GM12878 (cell line): Measurements from ENCODE around the gene KLHDC9. TPM values are rescaled to one million over a fixed set of nuclear protein-coding genes. Genes with fewer than 3 reads are reported as not detected.
A peak's percentile ranks its signal among the peaks of the same experiment; 100 is the strongest.

Experiments used
- ATF7 ChIP-seq: fragments of 450-650 bp; IDR thresholded peaks from 2 replicates; pipeline ENCODE4 v1.6.1; 2016; ENCODE audit warnings: low read depth, mild to moderate bottlenecking
- BCL11A ChIP-seq: IDR thresholded peaks from 2 replicates; pipeline ENCODE4 v1.6.1; 2011; ENCODE audit warnings: low read depth, low read length
- BMI1 ChIP-seq: fragments of 450-650 bp; IDR thresholded peaks from 2 replicates; pipeline ENCODE4 v1.6.1; 2016; ENCODE audit warnings: mild to moderate bottlenecking, moderate library complexity, borderline replicate concordance
- CHD1 ChIP-seq: IDR thresholded peaks from 2 replicates; pipeline ENCODE4 v1.6.1; 2012; ENCODE audit warnings: low read depth, low read length, improper control_type of control experiment
- GATAD2B ChIP-seq: fragments of 450-650 bp; conservative IDR thresholded peaks from 2 replicates; pipeline ENCODE4 v1.6.1; 2017; ENCODE audit warnings: low read depth, mild to moderate bottlenecking, moderate library complexity
- IKZF2 ChIP-seq, 2 experiments: fragments of 450-650 bp; IDR thresholded peaks; 2 replicates each; pipeline ENCODE4 v1.6.1; 2017; ENCODE audit warnings: mild to moderate bottlenecking in 2 of 2, moderate library complexity in 2 of 2
- JUNB ChIP-seq: IDR thresholded peaks from 2 replicates; pipeline ENCODE4 v1.6.1; 2016; ENCODE audit warnings: antibody characterized with exemption, mild to moderate bottlenecking
- JUND ChIP-seq: IDR thresholded peaks from 2 replicates; pipeline ENCODE4 v1.6.1; 2012; ENCODE audit warnings: low read depth, mild to moderate bottlenecking, low read length, improper control_type of control experiment, moderate library complexity
- MYC ChIP-seq: IDR thresholded peaks from 2 replicates; pipeline ENCODE4 v1.6.1; 2011; ENCODE audit warnings: mild to moderate bottlenecking, low read length, moderate library complexity, inconsistent platforms; ENCODE audit not compliant: insufficient read depth, insufficient replicate concordance, insufficient read length, severe bottlenecking
- NR2F1 ChIP-seq: fragments of 450-650 bp; conservative IDR thresholded peaks from 2 replicates; pipeline ENCODE4 v1.6.1; 2017; ENCODE audit warnings: mild to moderate bottlenecking
- POU2F2 ChIP-seq: IDR thresholded peaks from 3 replicates; pipeline ENCODE4 v1.6.1; 2011; ENCODE audit warnings: low read depth, mild to moderate bottlenecking, low read length, borderline replicate concordance
- RAD21 ChIP-seq: IDR thresholded peaks from 2 replicates; pipeline ENCODE4 v1.6.1; 2011; ENCODE audit warnings: mild to moderate bottlenecking, low read depth, low read length, moderate library complexity; ENCODE audit not compliant: insufficient read depth
- SIN3A ChIP-seq: IDR thresholded peaks from 2 replicates; pipeline ENCODE4 v1.6.1; 2012; ENCODE audit warnings: low read depth, low read length, improper control_type of control experiment
- SPI1 ChIP-seq: IDR thresholded peaks from 2 replicates; pipeline ENCODE4 v1.6.1; 2011; ENCODE audit warnings: low read depth, mild to moderate bottlenecking, low read length, moderate library complexity, borderline replicate concordance; ENCODE audit not compliant: insufficient read depth
- SREBF1 ChIP-seq: IDR thresholded peaks from 2 replicates; pipeline ENCODE4 v1.6.1; 2012; ENCODE audit warnings: mild to moderate bottlenecking, low read length
- STAT1 ChIP-seq: fragments of 450-650 bp; conservative IDR thresholded peaks from 2 replicates; pipeline ENCODE4 v1.6.1; 2014; ENCODE audit warnings: antibody characterized with exemption, mild to moderate bottlenecking
- WRNIP1 ChIP-seq: IDR thresholded peaks from 2 replicates; pipeline ENCODE4 v1.6.1; 2011; ENCODE audit warnings: low read depth, low read length, improper control_type of control experiment, borderline replicate concordance
- polyA plus RNA-seq, 11 experiments: library from polyadenylated mRNA; depleted of rRNA in 4 of 11; unstranded in 6 of 11; stranded (reverse) in 5 of 11; fragments of >200 nt; fragmentation: Nextera tagmentation in 4 of 11; fragmentation: Illumina TruSeq in 1 of 11; extraction: Ambion mirVana in 4 of 11; extraction: Trizol in 1 of 11; gene quantifications; 1 replicate in 1 of 11; 2 replicates in 10 of 11; pipeline versions ENCODE4 v1.2.1 to v1.2.3, GENCODE V29; 2011 to 2016; ENCODE audit warnings: inconsistent platforms in 2 of 11, missing spikeins in 2 of 11, low read depth in 1 of 11
- total RNA-seq, 4 experiments: library from RNA; depleted of rRNA in 3 of 4; stranded (reverse); fragments of >200 nt in 3 of 4; fragmentation: Illumina TruSeq in 1 of 4; extraction: Trizol in 1 of 4; gene quantifications; 2 replicates each; pipeline versions ENCODE4 v1.2.1 to v1.2.3, GENCODE V29; 2013 to 2021
- TF ChIP-seq, protein P1 (sequence below): IDR thresholded peaks from 2 replicates; pipeline ENCODE4 v1.6.1; 2011; ENCODE audit warnings: borderline replicate concordance, low read depth, mild to moderate bottlenecking, moderate library complexity, mixed read lengths, low read length; ENCODE audit not compliant: insufficient read depth; ENCODE audit errors: extremely low read length
- TF ChIP-seq, protein P2 (sequence below): fragments of 450-650 bp; IDR thresholded peaks from 2 replicates; pipeline ENCODE4 v1.6.1; 2016; ENCODE audit warnings: mild to moderate bottlenecking
- TF ChIP-seq, protein P3 (sequence below): IDR thresholded peaks from 2 replicates; pipeline ENCODE4 v1.6.1; 2011; ENCODE audit warnings: borderline replicate concordance, low read depth, mild to moderate bottlenecking, moderate library complexity, low read length; ENCODE audit not compliant: insufficient read depth, poor library complexity, severe bottlenecking
- TF ChIP-seq, protein P4 (sequence below): fragments of 450-650 bp; formaldehyde crosslinking; IDR thresholded peaks from 2 replicates; pipeline ENCODE4 v1.5.0; 2022; ENCODE audit warnings: mild to moderate bottlenecking, missing genetic modification characterization
- TF ChIP-seq, protein P5 (sequence below): fragments of 450-650 bp; IDR thresholded peaks from 2 replicates; pipeline ENCODE4 v1.6.1; 2017; ENCODE audit warnings: mild to moderate bottlenecking, low read depth, inconsistent platforms; ENCODE audit not compliant: poor library complexity, severe bottlenecking

Gene KLHDC9
- total and polyA plus RNA-seq, 10 of the 15 experiments (the other 5 are each of a cell fraction or from before 2014, with no cell fraction given): 0.66 to 4.9 (median 2.6) TPM

DNA sequence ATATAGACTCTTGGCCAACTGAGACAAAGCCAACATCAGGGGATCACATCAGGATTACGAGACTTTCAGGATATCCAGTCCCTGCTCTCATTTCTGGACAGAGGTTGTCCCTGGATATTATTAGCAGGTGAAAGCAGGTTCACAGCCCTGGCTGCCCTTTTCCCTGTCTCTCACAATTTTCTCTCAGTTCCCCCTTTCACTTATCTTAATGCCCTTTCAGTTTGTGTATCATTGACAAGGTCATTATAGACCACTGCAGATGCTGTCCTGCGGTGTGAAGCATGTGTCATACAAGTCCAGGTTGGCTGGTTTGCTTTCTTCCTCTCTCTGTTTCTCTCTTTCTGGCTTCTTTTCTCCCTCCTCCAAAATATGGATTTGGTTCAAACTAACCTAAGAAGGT is 2.1 kb upstream of the KLHDC9 start (continued):
- TF ChIP-seq SIN3A (no peak), MYC (no peak), STAT1 (no peak), BCL11A (peak; percentile 78), RAD21 (0 out of 2 replicates have a peak, but pooled peaks have one; percentile 4), POU2F2 (peak; percentile 60; the same call in 1 of the 3 replicates), NR2F1 (peak; percentile 91), GATAD2B (0 out of 2 replicates have a peak, but pooled peaks have one; percentile 44), JUNB (peak; percentile 24; the same call in 1 of the 2 replicates), SPI1 (peak; percentile 93), IKZF2 (IDR thresholded peaks at IDR 0.05) (peak; percentile 88 to 93), BMI1 (0 out of 2 replicates have a peak, but pooled peaks have one; percentile 13), SREBF1 (no peak), ATF7 (peak; percentile 74), WRNIP1 (no peak), CHD1 (no peak), JUND (0 out of 2 replicates have a peak, but pooled peaks have one; percentile 7)
- TF ChIP-seq, protein P1, sequence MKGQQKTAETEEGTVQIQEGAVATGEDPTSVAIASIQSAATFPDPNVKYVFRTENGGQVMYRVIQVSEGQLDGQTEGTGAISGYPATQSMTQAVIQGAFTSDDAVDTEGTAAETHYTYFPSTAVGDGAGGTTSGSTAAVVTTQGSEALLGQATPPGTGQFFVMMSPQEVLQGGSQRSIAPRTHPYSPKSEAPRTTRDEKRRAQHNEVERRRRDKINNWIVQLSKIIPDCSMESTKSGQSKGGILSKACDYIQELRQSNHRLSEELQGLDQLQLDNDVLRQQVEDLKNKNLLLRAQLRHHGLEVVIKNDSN: no peak
- TF ChIP-seq, protein P2, sequence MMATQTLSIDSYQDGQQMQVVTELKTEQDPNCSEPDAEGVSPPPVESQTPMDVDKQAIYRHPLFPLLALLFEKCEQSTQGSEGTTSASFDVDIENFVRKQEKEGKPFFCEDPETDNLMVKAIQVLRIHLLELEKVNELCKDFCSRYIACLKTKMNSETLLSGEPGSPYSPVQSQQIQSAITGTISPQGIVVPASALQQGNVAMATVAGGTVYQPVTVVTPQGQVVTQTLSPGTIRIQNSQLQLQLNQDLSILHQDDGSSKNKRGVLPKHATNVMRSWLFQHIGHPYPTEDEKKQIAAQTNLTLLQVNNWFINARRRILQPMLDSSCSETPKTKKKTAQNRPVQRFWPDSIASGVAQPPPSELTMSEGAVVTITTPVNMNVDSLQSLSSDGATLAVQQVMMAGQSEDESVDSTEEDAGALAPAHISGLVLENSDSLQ: peak; percentile 75
- TF ChIP-seq, protein P3, sequence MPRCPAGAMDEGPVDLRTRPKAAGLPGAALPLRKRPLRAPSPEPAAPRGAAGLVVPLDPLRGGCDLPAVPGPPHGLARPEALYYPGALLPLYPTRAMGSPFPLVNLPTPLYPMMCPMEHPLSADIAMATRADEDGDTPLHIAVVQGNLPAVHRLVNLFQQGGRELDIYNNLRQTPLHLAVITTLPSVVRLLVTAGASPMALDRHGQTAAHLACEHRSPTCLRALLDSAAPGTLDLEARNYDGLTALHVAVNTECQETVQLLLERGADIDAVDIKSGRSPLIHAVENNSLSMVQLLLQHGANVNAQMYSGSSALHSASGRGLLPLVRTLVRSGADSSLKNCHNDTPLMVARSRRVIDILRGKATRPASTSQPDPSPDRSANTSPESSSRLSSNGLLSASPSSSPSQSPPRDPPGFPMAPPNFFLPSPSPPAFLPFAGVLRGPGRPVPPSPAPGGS: no peak
- TF ChIP-seq, protein P4, sequence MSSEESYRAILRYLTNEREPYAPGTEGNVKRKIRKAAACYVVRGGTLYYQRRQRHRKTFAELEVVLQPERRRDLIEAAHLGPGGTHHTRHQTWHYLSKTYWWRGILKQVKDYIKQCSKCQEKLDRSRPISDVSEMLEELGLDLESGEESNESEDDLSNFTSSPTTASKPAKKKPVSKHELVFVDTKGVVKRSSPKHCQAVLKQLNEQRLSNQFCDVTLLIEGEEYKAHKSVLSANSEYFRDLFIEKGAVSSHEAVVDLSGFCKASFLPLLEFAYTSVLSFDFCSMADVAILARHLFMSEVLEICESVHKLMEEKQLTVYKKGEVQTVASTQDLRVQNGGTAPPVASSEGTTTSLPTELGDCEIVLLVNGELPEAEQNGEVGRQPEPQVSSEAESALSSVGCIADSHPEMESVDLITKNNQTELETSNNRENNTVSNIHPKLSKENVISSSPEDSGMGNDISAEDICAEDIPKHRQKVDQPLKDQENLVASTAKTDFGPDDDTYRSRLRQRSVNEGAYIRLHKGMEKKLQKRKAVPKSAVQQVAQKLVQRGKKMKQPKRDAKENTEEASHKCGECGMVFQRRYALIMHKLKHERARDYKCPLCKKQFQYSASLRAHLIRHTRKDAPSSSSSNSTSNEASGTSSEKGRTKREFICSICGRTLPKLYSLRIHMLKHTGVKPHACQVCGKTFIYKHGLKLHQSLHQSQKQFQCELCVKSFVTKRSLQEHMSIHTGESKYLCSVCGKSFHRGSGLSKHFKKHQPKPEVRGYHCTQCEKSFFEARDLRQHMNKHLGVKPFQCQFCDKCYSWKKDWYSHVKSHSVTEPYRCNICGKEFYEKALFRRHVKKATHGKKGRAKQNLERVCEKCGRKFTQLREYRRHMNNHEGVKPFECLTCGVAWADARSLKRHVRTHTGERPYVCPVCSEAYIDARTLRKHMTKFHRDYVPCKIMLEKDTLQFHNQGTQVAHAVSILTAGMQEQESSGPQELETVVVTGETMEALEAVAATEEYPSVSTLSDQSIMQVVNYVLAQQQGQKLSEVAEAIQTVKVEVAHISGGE (CRISPR knock-in tag): no peak
- TF ChIP-seq, protein P5, sequence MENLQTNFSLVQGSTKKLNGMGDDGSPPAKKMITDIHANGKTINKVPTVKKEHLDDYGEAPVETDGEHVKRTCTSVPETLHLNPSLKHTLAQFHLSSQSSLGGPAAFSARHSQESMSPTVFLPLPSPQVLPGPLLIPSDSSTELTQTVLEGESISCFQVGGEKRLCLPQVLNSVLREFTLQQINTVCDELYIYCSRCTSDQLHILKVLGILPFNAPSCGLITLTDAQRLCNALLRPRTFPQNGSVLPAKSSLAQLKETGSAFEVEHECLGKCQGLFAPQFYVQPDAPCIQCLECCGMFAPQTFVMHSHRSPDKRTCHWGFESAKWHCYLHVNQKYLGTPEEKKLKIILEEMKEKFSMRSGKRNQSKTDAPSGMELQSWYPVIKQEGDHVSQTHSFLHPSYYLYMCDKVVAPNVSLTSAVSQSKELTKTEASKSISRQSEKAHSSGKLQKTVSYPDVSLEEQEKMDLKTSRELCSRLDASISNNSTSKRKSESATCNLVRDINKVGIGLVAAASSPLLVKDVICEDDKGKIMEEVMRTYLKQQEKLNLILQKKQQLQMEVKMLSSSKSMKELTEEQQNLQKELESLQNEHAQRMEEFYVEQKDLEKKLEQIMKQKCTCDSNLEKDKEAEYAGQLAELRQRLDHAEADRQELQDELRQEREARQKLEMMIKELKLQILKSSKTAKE: peak; percentile 99
